OCI-LY1 (cell line): ENCODE data around the gene ZNFX1.

Source experiments
- CTCF ChIP-seq: fragments of 200-600 bp; sonication (generic), shearing (Covaris generic); IDR thresholded peaks from 2 replicates; pipeline ENCODE4 v1.5.1; 2017; ENCODE audit warnings: mild to moderate bottlenecking, antibody characterized with exemption, low read length, moderate library complexity, mixed read lengths
- EZH2 ChIP-seq: fragments of 200-600 bp; sonication (generic), shearing (Covaris generic); IDR thresholded peaks from 2 replicates; pipeline ENCODE4 v1.8.0; 2017; ENCODE audit warnings: borderline replicate concordance, mixed run types, mild to moderate bottlenecking, antibody characterized with exemption, low read length, moderate library complexity, mixed read lengths

DNA sequence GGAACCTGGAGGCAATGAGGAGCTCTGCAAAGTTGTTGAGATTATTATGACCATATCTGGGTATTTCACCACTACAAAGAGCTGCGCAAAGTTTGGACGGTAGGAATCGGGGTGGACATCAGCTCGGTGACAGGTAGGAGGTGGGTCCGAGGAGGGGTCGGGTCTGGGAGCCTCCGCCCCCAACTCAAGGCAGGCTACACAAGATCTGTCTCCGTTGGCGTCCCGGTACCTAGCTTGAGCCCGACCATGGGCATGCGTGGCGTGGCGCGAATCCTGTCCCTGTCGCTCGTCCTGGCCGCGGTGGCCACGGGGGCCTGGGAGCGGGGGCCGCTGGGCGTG lies 40.2 kb upstream of the ZNFX1 start:
- TF ChIP-seq CTCF (no peak), EZH2 (no peak)
